LNCAP (cell line): ENCODE measurements around the gene KCNMA1.

Experiments used
- TF ChIP-seq, protein P1 (sequence below): fragments of 450-650 bp; IDR thresholded peaks from 2 replicates; pipeline ENCODE4 v1.5.1; 2017; ENCODE audit warnings: mild to moderate bottlenecking

The KCNMA1 gene

GRCh38 chr10:77311186-77311585 is 326.4 kb downstream of the KCNMA1 start:
- TF ChIP-seq, protein P1, sequence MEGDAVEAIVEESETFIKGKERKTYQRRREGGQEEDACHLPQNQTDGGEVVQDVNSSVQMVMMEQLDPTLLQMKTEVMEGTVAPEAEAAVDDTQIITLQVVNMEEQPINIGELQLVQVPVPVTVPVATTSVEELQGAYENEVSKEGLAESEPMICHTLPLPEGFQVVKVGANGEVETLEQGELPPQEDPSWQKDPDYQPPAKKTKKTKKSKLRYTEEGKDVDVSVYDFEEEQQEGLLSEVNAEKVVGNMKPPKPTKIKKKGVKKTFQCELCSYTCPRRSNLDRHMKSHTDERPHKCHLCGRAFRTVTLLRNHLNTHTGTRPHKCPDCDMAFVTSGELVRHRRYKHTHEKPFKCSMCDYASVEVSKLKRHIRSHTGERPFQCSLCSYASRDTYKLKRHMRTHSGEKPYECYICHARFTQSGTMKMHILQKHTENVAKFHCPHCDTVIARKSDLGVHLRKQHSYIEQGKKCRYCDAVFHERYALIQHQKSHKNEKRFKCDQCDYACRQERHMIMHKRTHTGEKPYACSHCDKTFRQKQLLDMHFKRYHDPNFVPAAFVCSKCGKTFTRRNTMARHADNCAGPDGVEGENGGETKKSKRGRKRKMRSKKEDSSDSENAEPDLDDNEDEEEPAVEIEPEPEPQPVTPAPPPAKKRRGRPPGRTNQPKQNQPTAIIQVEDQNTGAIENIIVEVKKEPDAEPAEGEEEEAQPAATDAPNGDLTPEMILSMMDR, result no peak

DNA sequence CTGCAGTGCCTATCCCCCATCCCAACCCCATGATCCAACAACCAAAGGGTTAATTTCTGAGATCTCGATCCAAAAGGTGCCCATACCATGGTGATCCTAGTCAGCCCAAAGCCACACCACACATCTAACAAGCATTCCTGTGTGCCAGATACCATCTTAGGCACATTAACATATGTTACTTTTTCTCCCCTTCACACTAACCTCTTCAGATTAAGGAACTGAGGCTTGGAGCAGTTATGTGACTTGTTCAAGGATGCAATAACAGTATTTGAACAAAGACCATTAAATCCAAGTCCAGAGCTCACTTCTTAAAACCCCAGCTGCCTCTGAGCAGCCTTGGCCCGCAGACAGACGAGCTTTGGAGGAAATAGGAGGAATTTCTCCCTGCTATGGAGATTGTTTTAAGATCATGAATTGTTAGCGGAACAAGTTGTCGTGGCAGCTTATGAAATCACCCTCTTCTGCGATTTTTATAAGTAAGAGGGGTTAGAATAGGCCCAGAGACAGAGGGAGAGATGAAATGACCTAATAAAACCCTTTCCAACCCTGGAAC is 327.2 kb downstream of the KCNMA1 start:
- TF ChIP-seq, protein P1, result no peak

GRCh38 chr10:77309509-77309908 is 328.1 kb downstream of the KCNMA1 start:
- TF ChIP-seq, protein P1, result no peak

DNA sequence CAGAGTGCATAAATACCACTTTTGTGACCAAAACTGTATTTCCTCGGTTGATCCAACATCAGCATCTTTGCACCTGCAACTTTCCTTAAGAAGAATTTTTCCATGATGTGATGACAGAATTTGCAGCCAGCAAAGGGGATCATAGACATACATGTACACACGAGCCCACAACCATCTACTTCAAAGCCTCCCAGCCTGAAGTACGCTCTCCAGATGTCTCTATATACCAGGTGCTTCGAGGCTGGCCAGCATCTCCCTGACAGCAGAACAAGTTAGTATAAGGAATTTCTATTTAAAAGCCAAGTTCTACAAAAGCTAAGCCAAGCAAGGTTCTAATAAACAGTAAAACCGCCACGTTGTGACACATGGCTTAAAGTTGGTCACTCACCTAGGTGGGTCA is 328.5 kb downstream of the KCNMA1 start:
- TF ChIP-seq, protein P1, result no peak

DNA sequence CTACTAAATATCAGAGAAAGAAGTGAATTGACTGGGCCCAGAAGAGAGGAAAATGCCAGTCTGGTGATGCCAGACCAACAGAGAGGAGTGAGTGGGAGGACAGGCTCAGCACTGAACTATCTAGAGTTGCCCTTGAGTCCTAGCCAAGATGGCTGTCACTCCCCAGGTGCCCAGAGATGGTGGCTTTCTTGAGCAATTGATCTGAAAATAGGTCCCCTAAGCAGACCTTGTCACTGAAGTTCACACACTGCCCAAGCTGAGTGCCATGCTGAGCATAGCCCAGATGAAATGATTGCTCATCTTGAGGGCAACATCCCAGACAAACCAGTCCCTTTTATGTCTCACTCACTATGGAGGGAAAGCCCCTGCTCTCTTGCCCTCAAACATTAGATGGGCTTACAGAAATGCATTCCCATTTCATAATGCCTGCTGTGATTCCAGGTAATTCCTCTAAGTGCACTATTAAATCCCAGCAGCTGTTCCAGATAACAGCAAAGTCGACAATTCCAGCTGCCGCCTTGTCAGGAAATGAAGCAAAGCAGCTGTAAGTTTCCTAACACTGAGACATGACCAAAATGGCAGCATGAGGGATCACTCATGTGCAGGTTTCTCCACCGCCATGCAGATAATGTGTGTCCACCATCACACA is 329.4 kb downstream of the KCNMA1 start:
- TF ChIP-seq, protein P1, result no peak

GRCh38 chr10:77306666-77307065 is 330.9 kb downstream of the KCNMA1 start:
- TF ChIP-seq, protein P1, result no peak

GRCh38 chr10:77305650-77306632 is 331.7 kb downstream of the KCNMA1 start:
- TF ChIP-seq, protein P1, result no peak
